H1 (cell line): ENCODE measurements around the gene GIPR. TPM values are rescaled to one million over a fixed set of nuclear protein-coding genes. Genes with fewer than 3 reads are reported as not detected.

Experiments
- ATF3 ChIP-seq: IDR thresholded peaks from 2 replicates; pipeline ENCODE4 v1.6.1; 2011; ENCODE audit warnings: low read depth, mild to moderate bottlenecking, low read length; ENCODE audit not compliant: insufficient read depth
- BACH1 ChIP-seq: IDR thresholded peaks from 2 replicates; pipeline ENCODE4 v1.6.1; 2012; ENCODE audit warnings: low read length, improper control_type of control experiment
- BRCA1 ChIP-seq: IDR thresholded peaks from 2 replicates; pipeline ENCODE4 v1.6.1; 2012; ENCODE audit warnings: low read depth, low read length, improper control_type of control experiment
- CREB1 ChIP-seq: IDR thresholded peaks from 2 replicates; pipeline ENCODE4 v1.6.1; 2012; ENCODE audit warnings: inconsistent platforms
- CTCF ChIP-seq, 3 experiments: IDR thresholded peaks; 1 replicate in 2 of 3; 2 replicates in 1 of 3; pipeline versions ENCODE4 v1.5.1 to v1.6.1; 2011; ENCODE audit warnings: low read length in 3 of 3, mild to moderate bottlenecking in 3 of 3, inconsistent platforms in 2 of 3, low read depth in 1 of 3, moderate library complexity in 1 of 3; ENCODE audit not compliant: insufficient read depth in 1 of 3; ENCODE audit errors: control extremely low read depth in 1 of 3
- EGR1 ChIP-seq: IDR thresholded peaks from 2 replicates; pipeline ENCODE4 v1.6.1; 2011; ENCODE audit warnings: low read depth, low read length, borderline replicate concordance
- EP300 ChIP-seq, 2 experiments: IDR thresholded peaks; 1 replicate in 1 of 2; 2 replicates in 1 of 2; pipeline ENCODE4 v1.6.1; 2011 to 2012; ENCODE audit warnings: low read depth in 2 of 2, low read length in 2 of 2, mild to moderate bottlenecking in 2 of 2, borderline replicate concordance in 1 of 2, inconsistent platforms in 1 of 2, moderate library complexity in 1 of 2
- FOSL1 ChIP-seq: IDR thresholded peaks from 2 replicates; pipeline ENCODE4 v1.6.1; 2011; ENCODE audit warnings: mild to moderate bottlenecking, low read depth, low read length, moderate library complexity; ENCODE audit not compliant: insufficient read depth
- GTF2F1 ChIP-seq: IDR thresholded peaks from 2 replicates; pipeline ENCODE4 v1.6.1; 2012; ENCODE audit warnings: low read depth, low read length, improper control_type of control experiment, borderline replicate concordance
- HDAC2 ChIP-seq, 2 experiments: fragments of 300-600 bp in 1 of 2; sonication (generic) in 1 of 2; IDR thresholded peaks; 2 replicates each; pipeline ENCODE4 v1.6.1; 2011 to 2012; ENCODE audit warnings: low read depth in 2 of 2, low read length in 2 of 2, mild to moderate bottlenecking in 2 of 2, moderate library complexity in 2 of 2, borderline replicate concordance in 1 of 2, inconsistent platforms in 1 of 2
- KDM1A ChIP-seq: fragments of 200-600, 300-600 bp; sonication (generic); IDR thresholded peaks from 2 replicates; pipeline ENCODE4 v1.7.1; 2016; ENCODE audit warnings: mild to moderate bottlenecking, low read length, borderline replicate concordance
- POLR2A ChIP-seq, 2 experiments: IDR thresholded peaks; 1 replicate in 1 of 2; 2 replicates in 1 of 2; pipeline ENCODE4 v1.6.1; 2011; ENCODE audit warnings: low read depth in 2 of 2, low read length in 2 of 2, mild to moderate bottlenecking in 2 of 2; ENCODE audit errors: control extremely low read depth in 1 of 2
- POLR2AphosphoS5 ChIP-seq: IDR thresholded peaks from 2 replicates; pipeline ENCODE4 v1.6.1; 2011; ENCODE audit warnings: low read depth, low read length
- POU5F1 ChIP-seq: IDR thresholded peaks from 2 replicates; pipeline ENCODE4 v1.6.1; 2011; ENCODE audit warnings: low read depth, mild to moderate bottlenecking, low read length, moderate library complexity
- SIN3A ChIP-seq, 2 experiments: IDR thresholded peaks in 1 of 2; conservative IDR thresholded peaks in 1 of 2; 2 replicates each; pipeline ENCODE4 v1.6.1; 2011 to 2012; ENCODE audit warnings: low read length in 2 of 2, improper control_type of control experiment in 1 of 2, low read depth in 1 of 2, mild to moderate bottlenecking in 1 of 2
- SIRT6 ChIP-seq: IDR thresholded peaks from one replicate; pipeline ENCODE4 v1.7.1; 2012; ENCODE audit warnings: low read length, inconsistent platforms
- SIX5 ChIP-seq: IDR thresholded peaks from 2 replicates; pipeline ENCODE4 v1.6.1; 2011; ENCODE audit warnings: mild to moderate bottlenecking, low read depth, low read length
- SUZ12 ChIP-seq: fragments of 200-600 bp; sonication (generic); IDR thresholded peaks from 2 replicates; pipeline ENCODE4 v1.6.1; 2012; ENCODE audit warnings: mild to moderate bottlenecking, inconsistent platforms, low read length, moderate library complexity, mixed read lengths
- TAF7 ChIP-seq: optimal IDR thresholded peaks from 2 replicates; pipeline ENCODE3; 2011; ENCODE audit warnings: low read depth, mild to moderate bottlenecking, inconsistent platforms, low read length, moderate library complexity, borderline replicate concordance
- TBP ChIP-seq: IDR thresholded peaks from 2 replicates; pipeline ENCODE4 v1.6.1; 2011; ENCODE audit warnings: low read depth, low read length, improper control_type of control experiment
- YY1 ChIP-seq: IDR thresholded peaks from 2 replicates; pipeline ENCODE4 v1.6.1; 2011; ENCODE audit warnings: low read depth, mild to moderate bottlenecking, low read length
- polyA plus RNA-seq, 7 experiments: library from polyadenylated mRNA; depleted of rRNA in 3 of 7; stranded (reverse) in 5 of 7; unstranded in 2 of 7; fragments of >200 nt in 5 of 7; fragments of 200-250 nt in 2 of 7; gene quantifications; 1 replicate in 5 of 7; 2 replicates in 1 of 7; 4 replicates in 1 of 7; pipeline versions ENCODE4 v1.2.1 to v1.2.3, GENCODE V29; 2011 to 2013; ENCODE audit warnings: missing spikeins in 2 of 7, mixed read lengths in 2 of 7
- total RNA-seq: library from RNA; stranded (reverse); fragmentation: NEBNext Ultra II Directional; extraction: Animal tissue kit (Norgen Biotek cat#: 25700); gene quantifications from 2 replicates; pipeline ENCODE4 v1.2.1, GENCODE V29; 2021

GIPR gene
- total and polyA plus RNA-seq, 2 of the 8 experiments (the other 6 are each of a cell fraction or from before 2014, with no cell fraction given) = 0.42 to 1.3 TPM

GRCh38 chr19:45730368-45731288 lies 62.6 kb downstream of the GIPR start, which contains the start of gene FBXO46 (continued):
- peak in 1 of 3 experiments; percentile 21; a peak in 1 of 4 replicates for TF ChIP-seq CTCF (IDR thresholded peaks at IDR 0.05; ENCODE audit: control extremely low read depth in 1 of 3, insufficient read depth in 1 of 3, low read depth in 1 of 3, low read length in 3 of 3)
- TF ChIP-seq SUZ12 = no peak
- TF ChIP-seq GTF2F1 = no peak
- no peak for TF ChIP-seq BRCA1
- peak; percentile 58 to 86; a peak in 2 of 4 replicates for TF ChIP-seq SIN3A (conservative IDR thresholded peaks at IDR 0.05 in 1 of 2, IDR thresholded peaks at IDR 0.05 in 1 of 2; ENCODE audit: low read depth in 1 of 2, low read length in 2 of 2)
- TF ChIP-seq CREB1 = peak; percentile 60
- peak; percentile 59; the same call in 1 of the 2 replicates for TF ChIP-seq BACH1
- TF ChIP-seq HDAC2 (IDR thresholded peaks at IDR 0.05; ENCODE audit: borderline replicate concordance in 1 of 2, low read depth in 2 of 2, low read length in 2 of 2) = no peak
- TF ChIP-seq POU5F1 = no peak
- peak; percentile 84 for TF ChIP-seq TBP
- peak; percentile 88 for TF ChIP-seq YY1
- TF ChIP-seq SIX5 = peak; percentile 89
- no peak for TF ChIP-seq ATF3
- peak; percentile 64; the same call in 1 of the 2 replicates for TF ChIP-seq POLR2AphosphoS5
- no peak for TF ChIP-seq EGR1
- TF ChIP-seq SIRT6 = no peak
- TF ChIP-seq POLR2A (IDR thresholded peaks at IDR 0.05; ENCODE audit: control extremely low read depth in 1 of 2, low read depth in 2 of 2, low read length in 2 of 2) = peak; percentile 63 to 72
- TF ChIP-seq TAF7 = no peak
- no peak for TF ChIP-seq EP300 (IDR thresholded peaks at IDR 0.05; ENCODE audit: borderline replicate concordance in 1 of 2, low read depth in 2 of 2, low read length in 2 of 2)
- TF ChIP-seq KDM1A = no peak
- TF ChIP-seq FOSL1 = no peak
